Measurements from ENCODE around the gene PPFIBP1. TPM values are rescaled to one million over a fixed set of nuclear protein-coding genes. Genes with fewer than 3 reads are reported as not detected.

The PPFIBP1 gene
- total RNA-seq, 4 donors from 2014 or later, result 48.6 to 148 (median 74.8) TPM

DNA sequence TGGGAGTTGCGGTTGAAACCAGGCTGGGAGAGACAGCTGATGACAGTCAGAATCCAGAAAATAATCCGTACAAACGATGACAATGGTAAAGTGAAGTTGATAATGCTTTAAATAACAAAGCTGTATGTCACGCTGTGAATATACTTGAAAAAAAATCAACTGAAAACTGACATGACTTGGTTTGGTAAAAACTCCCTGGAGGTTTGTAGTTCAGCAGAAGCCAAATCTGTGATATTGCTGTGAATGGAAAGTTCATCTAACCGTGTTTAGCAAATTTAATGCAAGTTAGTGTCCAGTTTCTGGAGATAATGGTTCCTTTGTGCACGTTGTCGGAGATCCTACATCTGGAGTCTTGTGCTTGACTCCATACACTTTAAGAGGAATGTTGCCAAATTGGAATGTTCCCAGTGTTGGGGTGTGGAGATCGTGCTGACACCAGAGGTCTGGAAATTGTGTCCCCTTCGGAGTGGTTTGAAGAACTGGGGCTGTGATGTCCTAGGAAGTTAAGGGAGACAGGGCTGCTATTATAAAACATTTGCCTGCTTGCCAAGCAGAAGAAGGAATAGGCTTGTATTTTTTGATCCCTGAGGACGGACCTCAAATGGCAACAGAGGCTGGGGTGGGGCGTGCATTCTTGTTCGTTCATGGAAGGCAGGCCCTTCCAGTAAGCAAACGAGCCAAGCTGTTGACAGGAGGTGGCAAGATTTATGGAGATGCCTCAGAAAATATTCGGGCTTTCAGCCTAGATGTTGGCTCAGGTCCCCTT, 30.6 kb downstream of the PPFIBP1 start:
- TF ChIP-seq POLR2AphosphoS5 (IDR thresholded peaks at IDR 0.05), result peak in 2 of 3 donors; percentile 39 to 57
- TF ChIP-seq EP300 (IDR thresholded peaks at IDR 0.05), result no peak
- TF ChIP-seq, protein P1, sequence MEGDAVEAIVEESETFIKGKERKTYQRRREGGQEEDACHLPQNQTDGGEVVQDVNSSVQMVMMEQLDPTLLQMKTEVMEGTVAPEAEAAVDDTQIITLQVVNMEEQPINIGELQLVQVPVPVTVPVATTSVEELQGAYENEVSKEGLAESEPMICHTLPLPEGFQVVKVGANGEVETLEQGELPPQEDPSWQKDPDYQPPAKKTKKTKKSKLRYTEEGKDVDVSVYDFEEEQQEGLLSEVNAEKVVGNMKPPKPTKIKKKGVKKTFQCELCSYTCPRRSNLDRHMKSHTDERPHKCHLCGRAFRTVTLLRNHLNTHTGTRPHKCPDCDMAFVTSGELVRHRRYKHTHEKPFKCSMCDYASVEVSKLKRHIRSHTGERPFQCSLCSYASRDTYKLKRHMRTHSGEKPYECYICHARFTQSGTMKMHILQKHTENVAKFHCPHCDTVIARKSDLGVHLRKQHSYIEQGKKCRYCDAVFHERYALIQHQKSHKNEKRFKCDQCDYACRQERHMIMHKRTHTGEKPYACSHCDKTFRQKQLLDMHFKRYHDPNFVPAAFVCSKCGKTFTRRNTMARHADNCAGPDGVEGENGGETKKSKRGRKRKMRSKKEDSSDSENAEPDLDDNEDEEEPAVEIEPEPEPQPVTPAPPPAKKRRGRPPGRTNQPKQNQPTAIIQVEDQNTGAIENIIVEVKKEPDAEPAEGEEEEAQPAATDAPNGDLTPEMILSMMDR (IDR thresholded peaks at IDR 0.05), result no peak
- H3K9me3 ChIP-seq, result no peaks in the 10 kb centered on the region
- H3K4me1 ChIP-seq, result peaks cover 85% of the 10 kb centered on the region
- WGBS, result 23% methylated on average over 14 of the region's 14 CpGs
- H3K36me3 ChIP-seq, result no peaks in the 10 kb centered on the region
- H3K27ac ChIP-seq, result peak overlapping the region; percentile 52
- H3K27me3 ChIP-seq, result no peaks in the 10 kb centered on the region
- H3K4me3 ChIP-seq, result peak overlapping the region; percentile 18
- peak; percentile 82 to 83 for DNase-seq (ENCODE audit: low spot score in 2 of 2)

DNA sequence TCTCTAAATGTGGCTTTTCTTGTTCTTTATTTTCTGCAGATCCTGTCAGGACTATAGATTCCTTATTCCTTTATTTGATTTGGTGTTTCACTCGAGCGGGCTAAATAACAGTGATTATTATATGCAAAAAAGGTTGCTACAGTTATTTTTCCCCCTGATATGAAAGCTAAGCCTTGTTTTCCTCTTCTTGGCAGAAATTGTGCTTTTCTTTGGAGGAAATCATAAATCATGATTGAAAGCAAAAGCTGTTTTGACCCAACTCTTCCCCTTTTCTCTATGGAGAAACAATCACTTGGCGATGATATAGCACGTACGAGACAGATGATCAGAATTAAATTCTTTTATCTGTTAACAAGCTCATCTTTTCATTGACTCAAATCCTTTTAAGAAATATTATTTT, 31.4 kb downstream of the PPFIBP1 start:
- Histone ChIP-seq H3K27me3 (no peaks in the 10 kb centered on the region), H3K4me3 (peak overlapping the region; percentile 18), H3K36me3 (no peaks in the 10 kb centered on the region), H3K27ac (peak overlapping the region; percentile 52), H3K9me3 (no peaks in the 10 kb centered on the region), H3K4me1 (peaks cover 81% of the 10 kb centered on the region)
- WGBS, result 13% methylated on average over 5 of the region's 5 CpGs
- TF ChIP-seq POLR2AphosphoS5 (IDR thresholded peaks at IDR 0.05) (no peak), POLR2A (IDR thresholded peaks at IDR 0.05) (no peak), EP300 (IDR thresholded peaks at IDR 0.05) (no peak)
- TF ChIP-seq, protein P1 (IDR thresholded peaks at IDR 0.05), result no peak
- no peak for DNase-seq (ENCODE audit: low spot score in 2 of 2)

DNA sequence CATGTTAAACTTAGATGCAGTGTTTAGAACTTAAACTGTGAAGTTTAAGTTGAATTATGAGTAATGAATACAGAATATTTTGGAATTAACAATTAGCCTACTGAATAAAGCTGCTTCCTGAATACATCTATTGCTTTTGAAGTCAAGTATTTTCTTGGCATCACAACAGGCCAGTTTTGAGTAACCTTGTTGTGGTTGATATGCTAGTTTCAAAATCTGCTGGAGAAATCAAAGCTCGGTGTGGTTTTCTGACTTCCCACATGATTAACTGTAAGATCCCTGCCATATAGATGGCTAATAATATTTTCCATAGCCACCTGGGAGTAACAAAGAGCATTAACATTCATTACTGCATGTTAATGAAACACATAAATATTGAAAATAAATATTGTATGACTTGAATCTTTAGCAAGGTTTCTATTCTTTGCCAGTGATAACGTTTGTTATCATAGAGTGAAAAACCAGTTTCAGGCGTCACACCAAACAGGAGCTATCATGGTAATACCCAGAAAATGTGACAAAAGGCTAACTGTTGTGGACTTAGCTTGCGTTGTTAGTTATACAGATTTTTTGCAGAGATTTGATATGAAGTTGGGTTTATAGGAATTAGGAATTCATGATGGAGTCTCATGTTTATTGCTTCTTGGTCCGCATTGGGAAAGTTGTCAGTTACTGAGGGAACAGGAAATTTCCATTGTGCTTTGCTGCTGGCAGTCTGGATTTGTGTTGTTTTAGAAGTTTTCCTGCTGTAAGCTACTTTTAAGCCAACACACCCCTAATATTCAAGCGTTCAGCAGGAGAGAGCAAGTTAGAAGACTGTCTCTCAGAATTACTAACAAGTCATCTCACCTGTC, 32.1 kb downstream of the PPFIBP1 start:
- no peak for TF ChIP-seq EP300 (IDR thresholded peaks at IDR 0.05)
- TF ChIP-seq POLR2AphosphoS5 (IDR thresholded peaks at IDR 0.05), result no peak

DNA sequence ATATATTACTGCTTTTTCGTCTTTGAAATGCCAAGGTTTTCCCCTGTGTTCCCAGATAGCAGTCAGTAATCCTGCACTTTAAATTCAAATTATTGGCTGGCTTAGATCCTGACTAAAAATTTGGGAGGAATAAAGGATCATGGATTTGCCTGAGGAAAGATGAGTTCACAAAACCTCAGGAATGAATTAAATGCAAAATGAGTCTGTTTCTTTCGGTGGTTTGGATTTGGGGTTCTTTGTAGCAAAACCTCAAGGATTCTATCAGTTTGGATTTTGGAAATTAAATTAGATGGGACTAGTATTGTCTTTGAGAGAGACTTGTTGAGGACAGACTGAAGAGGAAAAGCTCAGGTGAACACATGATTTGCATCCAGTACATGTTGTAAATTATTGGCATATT, 36.1 kb downstream of the PPFIBP1 start:
- Histone ChIP-seq H3K9me3 (no peaks in the 10 kb centered on the region), H3K27me3 (no peaks in the 10 kb centered on the region), H3K27ac (no peak overlapping the region), H3K4me3 (no peak overlapping the region), H3K4me1 (peaks cover 73% of the 10 kb centered on the region), H3K36me3 (no peaks in the 10 kb centered on the region)
- DNase-seq (ENCODE audit: low spot score in 2 of 2), result no peak
- 50% methylated on average over 2 of the region's 2 CpGs for WGBS
- TF ChIP-seq EP300 (IDR thresholded peaks at IDR 0.05) (no peak), POLR2A (IDR thresholded peaks at IDR 0.05) (no peak), POLR2AphosphoS5 (IDR thresholded peaks at IDR 0.05) (no peak)
- TF ChIP-seq, protein P1 (IDR thresholded peaks at IDR 0.05), result no peak

More for the DNA sequence above, 32.1 kb downstream of the PPFIBP1 start:
- 24% methylated on average over 6 of the region's 6 CpGs for WGBS
- Histone ChIP-seq H3K27me3 (no peaks in the 10 kb centered on the region), H3K9me3 (no peaks in the 10 kb centered on the region), H3K27ac (peak overlapping the region; percentile 52), H3K4me1 (peaks cover 80% of the 10 kb centered on the region), H3K4me3 (peak overlapping the region; percentile 18), H3K36me3 (no peaks in the 10 kb centered on the region)
- DNase-seq (ENCODE audit: low spot score in 2 of 2), result no peak

DNA sequence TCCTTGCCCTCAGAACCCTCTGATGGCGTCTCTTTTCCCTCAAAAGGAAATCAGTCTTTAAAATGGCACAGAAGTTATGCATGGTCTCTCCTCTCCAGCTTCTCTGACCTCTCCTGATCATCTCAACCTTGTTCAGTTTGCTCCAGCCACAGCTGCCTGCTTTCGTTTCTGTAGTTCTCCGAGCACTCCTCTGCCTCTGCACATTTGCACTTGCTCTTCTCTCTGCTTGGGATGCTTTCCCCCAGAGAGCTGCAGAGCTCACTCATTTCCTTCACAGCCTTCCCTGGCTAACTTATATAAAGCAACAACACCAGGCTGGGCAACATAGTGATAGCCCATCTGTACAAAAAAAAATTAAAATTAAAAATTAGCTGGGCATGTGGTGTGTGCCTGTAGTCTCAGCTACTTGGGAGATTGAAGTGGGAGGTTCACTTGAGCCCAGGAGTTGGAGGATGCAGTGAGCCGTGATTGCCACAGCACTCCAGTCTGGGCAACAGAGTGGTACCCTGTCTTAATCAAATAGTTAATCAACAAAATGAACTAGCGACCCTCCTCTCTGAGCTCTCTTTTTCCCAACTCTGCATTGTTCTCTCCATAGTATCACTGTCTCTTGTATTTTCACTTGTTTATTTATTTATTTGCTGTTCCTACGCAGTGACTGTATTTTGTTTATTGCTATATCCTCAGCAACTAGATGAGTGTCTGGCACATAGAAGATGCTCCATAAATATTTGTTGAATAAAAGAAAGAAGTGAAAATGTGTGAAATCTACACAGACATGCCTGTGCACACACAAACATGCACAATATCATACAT, 37.7 kb downstream of the PPFIBP1 start:
- no peak for DNase-seq (ENCODE audit: low spot score in 2 of 2)
- H3K27me3 ChIP-seq, result no peaks in the 10 kb centered on the region
- no peaks in the 10 kb centered on the region for H3K36me3 ChIP-seq
- H3K4me1 ChIP-seq, result peaks cover 60% of the 10 kb centered on the region
- no peaks in the 10 kb centered on the region for H3K9me3 ChIP-seq
- WGBS, result 36% methylated on average over 6 of the region's 6 CpGs
- H3K27ac ChIP-seq, result no peak overlapping the region
- H3K4me3 ChIP-seq, result no peak overlapping the region
- no peak for TF ChIP-seq POLR2AphosphoS5 (IDR thresholded peaks at IDR 0.05)
- TF ChIP-seq POLR2A (IDR thresholded peaks at IDR 0.05), result no peak
- TF ChIP-seq, protein P1 (IDR thresholded peaks at IDR 0.05), result no peak
- no peak for TF ChIP-seq EP300 (IDR thresholded peaks at IDR 0.05)

Data from suprapubic skin (tissue), 4 donors.